ENCODE measurements around the gene RAP2A.

DNA sequence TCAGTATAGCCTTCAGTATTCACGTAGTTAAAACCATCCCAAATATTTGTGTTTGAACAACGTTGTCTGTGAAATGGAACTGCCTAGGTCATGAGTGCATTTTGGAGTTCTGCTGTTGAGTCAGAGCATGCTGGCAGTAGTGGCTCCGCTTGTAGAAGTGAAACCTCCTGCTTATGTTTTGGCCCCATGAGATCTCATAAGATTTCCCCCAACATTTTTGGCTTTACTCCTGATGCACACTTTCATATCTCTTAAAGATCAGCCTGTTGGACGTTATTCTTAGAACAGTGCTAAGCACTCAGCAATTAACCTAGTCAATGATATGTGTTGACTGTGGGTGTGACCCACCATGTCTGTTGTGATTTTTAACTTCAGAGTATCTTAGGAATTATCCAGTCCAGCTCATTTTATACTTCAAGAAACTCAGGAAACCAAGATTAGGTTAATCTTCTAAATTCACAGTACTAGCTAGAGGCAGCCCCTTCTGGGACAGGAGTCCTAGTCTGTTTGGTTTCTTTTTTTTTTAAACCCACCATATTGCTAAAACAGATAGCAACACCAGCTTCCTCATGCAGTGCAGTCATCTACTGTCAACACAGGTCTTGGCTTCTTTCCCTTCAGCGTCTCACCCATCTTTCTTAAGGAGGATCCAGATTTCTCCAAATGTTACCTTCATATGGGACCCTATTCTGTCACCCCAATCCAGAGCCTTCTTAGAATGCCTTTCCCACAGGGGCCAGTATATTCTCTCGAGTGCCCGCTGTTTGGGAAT is 26.2 kb downstream of the RAP2A start:
- TF ChIP-seq, protein P1, sequence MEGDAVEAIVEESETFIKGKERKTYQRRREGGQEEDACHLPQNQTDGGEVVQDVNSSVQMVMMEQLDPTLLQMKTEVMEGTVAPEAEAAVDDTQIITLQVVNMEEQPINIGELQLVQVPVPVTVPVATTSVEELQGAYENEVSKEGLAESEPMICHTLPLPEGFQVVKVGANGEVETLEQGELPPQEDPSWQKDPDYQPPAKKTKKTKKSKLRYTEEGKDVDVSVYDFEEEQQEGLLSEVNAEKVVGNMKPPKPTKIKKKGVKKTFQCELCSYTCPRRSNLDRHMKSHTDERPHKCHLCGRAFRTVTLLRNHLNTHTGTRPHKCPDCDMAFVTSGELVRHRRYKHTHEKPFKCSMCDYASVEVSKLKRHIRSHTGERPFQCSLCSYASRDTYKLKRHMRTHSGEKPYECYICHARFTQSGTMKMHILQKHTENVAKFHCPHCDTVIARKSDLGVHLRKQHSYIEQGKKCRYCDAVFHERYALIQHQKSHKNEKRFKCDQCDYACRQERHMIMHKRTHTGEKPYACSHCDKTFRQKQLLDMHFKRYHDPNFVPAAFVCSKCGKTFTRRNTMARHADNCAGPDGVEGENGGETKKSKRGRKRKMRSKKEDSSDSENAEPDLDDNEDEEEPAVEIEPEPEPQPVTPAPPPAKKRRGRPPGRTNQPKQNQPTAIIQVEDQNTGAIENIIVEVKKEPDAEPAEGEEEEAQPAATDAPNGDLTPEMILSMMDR (IDR thresholded peaks at IDR 0.05; ENCODE audit: low read length): no peak
- TF ChIP-seq EZH2 (IDR thresholded peaks at IDR 0.05; ENCODE audit: borderline replicate concordance, low read length): no peak
